HCT116 (cell line): ENCODE results near the gene LRRTM4. TPM values are rescaled to one million over a fixed set of nuclear protein-coding genes. Genes with fewer than 3 reads are reported as not detected.

Source experiments
- ATAC-seq: fragments of 200-7000 bp; cut with Tn5 transposase; 2 replicates; pipeline ENCODE4 v1.9.1; 2020; ENCODE audit warnings: mild to moderate bottlenecking, moderate library complexity
- BruUV-seq: library from RNA; stranded (reverse); fragments of 400-500 nt; replicated peaks from 2 replicates; lab custom pipeline; 2021; lab: Mats Ljungman, UMichigan
- CTCF ChIA-PET: fragments of 300-600 bp; sonication (Branson Sonifier 250); formaldehyde crosslinking; loops from one replicate; lab custom pipeline; 2021; ENCODE audit warnings: antibody characterized with exemption; lab: Charles Lee
- POLR2A ChIA-PET: fragments of 300-600, 350-600 bp; sonication (Branson Sonifier 250); formaldehyde crosslinking; loops from one replicate; lab custom pipeline; 2021; ENCODE audit warnings: antibody characterized with exemption; lab: Charles Lee
- RAD21 ChIA-PET, 2 experiments: fragments of 300-600 bp; sonication (Branson Sonifier 250); formaldehyde crosslinking; loops; one replicate each; lab custom pipeline; 2023; ENCODE audit warnings: low total read pairs in 2 of 2; ENCODE audit not compliant: uncharacterized antibody in 2 of 2, unreplicated experiment in 2 of 2, low non-redundant PET in 1 of 2; lab: Charles Lee
- DNase-seq: peaks from one replicate; pipeline ENCODE4 v3.0.0-alpha.2; 2010; ENCODE audit warnings: low read depth, low spot score
- H2AFZ ChIP-seq: fragments of 200-600 bp; shearing (Covaris generic), sonication (generic); 2 replicates; pipeline ENCODE4 v1.6.1; 2017; ENCODE audit warnings: low read depth, mixed run types, mixed read lengths, antibody characterized with exemption, low read length; ENCODE audit not compliant: poor library complexity, severe bottlenecking
- H3K27ac ChIP-seq: 2 replicates; pipeline ENCODE4 v1.5.1; 2012; ENCODE audit warnings: low read depth, low read length
- H3K27me3 ChIP-seq: fragments of 200-600 bp; sonication (generic); 2 replicates; pipeline ENCODE4 v1.6.1; 2016; ENCODE audit warnings: mixed run types, low read length, mixed read lengths; ENCODE audit not compliant: insufficient read depth
- H3K36me3 ChIP-seq, 2 experiments: fragments of 200-500 bp in 1 of 2; fragments of 200-600 bp in 1 of 2; sonication (Bioruptor generic) in 1 of 2; sonication (generic) in 1 of 2; 2 replicates each; pipeline versions ENCODE4 v1.5.1 to v1.6.1; 2014 to 2016; ENCODE audit warnings: low read length in 2 of 2, inconsistent platforms in 1 of 2, mixed read lengths in 1 of 2, mixed run types in 1 of 2; ENCODE audit not compliant: insufficient read depth in 2 of 2, control insufficient read depth in 1 of 2
- H3K4me1 ChIP-seq, 2 experiments: fragments of 200-600 bp in 1 of 2; sonication (generic) in 1 of 2; 2 replicates each; pipeline versions ENCODE4 v1.5.1 to v1.6.1; 2012 to 2017; ENCODE audit warnings: low read length in 2 of 2, inconsistent platforms in 1 of 2, mild to moderate bottlenecking in 1 of 2, mixed read lengths in 1 of 2, mixed run types in 1 of 2, moderate library complexity in 1 of 2; ENCODE audit not compliant: insufficient read depth in 2 of 2, control insufficient read depth in 1 of 2
- H3K4me2 ChIP-seq: fragments of 200-600 bp; sonication (generic); 2 replicates; pipeline ENCODE4 v1.6.1; 2017; ENCODE audit warnings: mixed run types, low read length, mixed read lengths
- H3K4me3 ChIP-seq, 2 experiments: fragments of 200-600 bp in 1 of 2; sonication (generic) in 1 of 2; replicated peaks in 1 of 2; 2 replicates each; pipeline ENCODE4 v1.5.1; 2011 to 2016; ENCODE audit warnings: low read length in 2 of 2, control low read depth in 1 of 2, low read depth in 1 of 2, mild to moderate bottlenecking in 1 of 2, mixed read lengths in 1 of 2, mixed run types in 1 of 2
- H3K79me2 ChIP-seq: fragments of 200-600 bp; sonication (generic); 2 replicates; pipeline ENCODE4 v1.6.1; 2017; ENCODE audit warnings: mild to moderate bottlenecking, mixed run types, low read length, moderate library complexity, mixed read lengths; ENCODE audit not compliant: insufficient read depth
- H3K9ac ChIP-seq: fragments of 200-600 bp; sonication (generic); 2 replicates; pipeline ENCODE4 v1.6.1; 2016; ENCODE audit warnings: low read length, mixed read lengths
- H3K9me2 ChIP-seq: fragments of 200-600 bp; sonication (generic), shearing (Covaris generic); 2 replicates; pipeline ENCODE4 v1.6.1; 2017; ENCODE audit warnings: mixed run types, mild to moderate bottlenecking, moderate library complexity; ENCODE audit not compliant: insufficient read depth
- H3K9me3 ChIP-seq, 2 experiments: fragments of 200-500 bp in 1 of 2; fragments of 200-600 bp in 1 of 2; sonication (Bioruptor generic) in 1 of 2; sonication (generic) in 1 of 2; 2 replicates each; pipeline ENCODE4 v1.6.1; 2014 to 2017; ENCODE audit warnings: low read length in 2 of 2, mixed read lengths in 2 of 2, inconsistent platforms in 1 of 2, low read depth in 1 of 2, mild to moderate bottlenecking in 1 of 2, mixed run types in 1 of 2, moderate library complexity in 1 of 2; ENCODE audit not compliant: control insufficient read depth in 1 of 2, insufficient read depth in 1 of 2
- H4K20me1 ChIP-seq: fragments of 200-600 bp; sonication (generic), shearing (Covaris generic); 2 replicates; pipeline ENCODE4 v1.6.1; 2017; ENCODE audit warnings: mixed run types, mild to moderate bottlenecking, moderate library complexity; ENCODE audit not compliant: insufficient read depth
- ATF3 ChIP-seq: IDR thresholded peaks from 2 replicates; pipeline ENCODE4 v1.6.1; 2012
- CBX3 ChIP-seq: IDR thresholded peaks from 2 replicates; pipeline ENCODE4 v1.6.1; 2012; ENCODE audit warnings: low read depth
- YY1 ChIP-seq: IDR thresholded peaks from 2 replicates; pipeline ENCODE4 v1.6.1; 2011; ENCODE audit warnings: low read length, low read depth, moderate library complexity, mild to moderate bottlenecking; ENCODE audit not compliant: insufficient replicate concordance; ENCODE audit errors: extremely low read depth
- intact Hi-C: fragments of 100-400 bp; cut with micrococcal nuclease; formaldehyde crosslinking; loops from 2 replicates; pipeline ENCODE4 v1.10.0; 2022
- total RNA-seq: library from RNA; stranded (reverse); gene quantifications from one replicate; pipeline ENCODE4 v1.2.1, GENCODE V29; 2021; ENCODE audit not compliant: unreplicated experiment
- TF ChIP-seq, protein P1 (sequence below): IDR thresholded peaks from 2 replicates; pipeline ENCODE4 v1.6.1; 2012

Gene LRRTM4
- total RNA-seq, 1 experiment from 2014 or later: 0.25 TPM

- H3K79me2 ChIP-seq: no peaks in the 10 kb centered on the region
- no peaks in the 10 kb centered on the region for H3K27me3 ChIP-seq
- no peaks in the 10 kb centered on the region for H4K20me1 ChIP-seq
- H3K36me3 ChIP-seq: no peaks in the 10 kb centered on the region
- ChIA-PET CTCF (no interaction called here), RAD21 (no interaction called here), POLR2A (no interaction called here)
- no peak overlapping the region for H3K27ac ChIP-seq
- no peak overlapping the region for H3K4me2 ChIP-seq
- intact Hi-C loops: no loop called here
- H3K4me1 ChIP-seq: no peaks in the 10 kb centered on the region
- DNase-seq (no peak), ATAC-seq (no peak)
- H3K4me3 ChIP-seq: no peak overlapping the region
- peaks cover 0 to 4% of the 10 kb centered on the region in 2 experiments; a peak in 1 of 4 replicates for H3K9me3 ChIP-seq
- no peak for TF ChIP-seq CBX3
- no peak overlapping the region for H3K9ac ChIP-seq
- H3K9me2 ChIP-seq: no peaks in the 10 kb centered on the region
- BruUV-seq: no TSS peak
- no peak overlapping the region for H2AFZ ChIP-seq
Measured at GRCh38 chr2:76721226-76721625, 801.0 kb downstream of the LRRTM4 start.

- TF ChIP-seq YY1 (no peak), ATF3 (no peak)
- TF ChIP-seq, protein P1, sequence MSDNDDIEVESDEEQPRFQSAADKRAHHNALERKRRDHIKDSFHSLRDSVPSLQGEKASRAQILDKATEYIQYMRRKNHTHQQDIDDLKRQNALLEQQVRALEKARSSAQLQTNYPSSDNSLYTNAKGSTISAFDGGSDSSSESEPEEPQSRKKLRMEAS: no peak
- Histone ChIP-seq H3K9me2 (no peaks in the 10 kb centered on the region), H3K36me3 (no peaks in the 10 kb centered on the region; a peak in 1 of 4 replicates), H3K27ac (no peak overlapping the region), H4K20me1 (no peaks in the 10 kb centered on the region), H3K9ac (no peak overlapping the region), H3K79me2 (no peaks in the 10 kb centered on the region), H3K4me3 (no peak overlapping the region), H3K4me1 (no peaks in the 10 kb centered on the region), H3K4me2 (no peak overlapping the region), H3K9me3 (peaks cover 12 to 23% of the 10 kb centered on the region in 2 experiments; a peak in 3 of 4 replicates), H3K27me3 (no peaks in the 10 kb centered on the region), H2AFZ (no peak overlapping the region)
- BruUV-seq: no TSS peak
- intact Hi-C loops: no loop called here
- ChIA-PET POLR2A (no interaction called here), CTCF (no interaction called here), RAD21 (no interaction called here)
- no peak for ATAC-seq
- DNase-seq: no peak
Measured at GRCh38 chr2:76713312-76713711, 808.9 kb downstream of the LRRTM4 start.
